Measurements from ENCODE around the gene NBEA.

GRCh38 chr13:35292329-35292728, 350.3 kb downstream of the NBEA start:
- TF ChIP-seq CTCF (IDR thresholded peaks at IDR 0.05) (no peak), POLR2A (IDR thresholded peaks at IDR 0.05; ENCODE audit: low read length) (no peak), PHF8 (IDR thresholded peaks at IDR 0.05; ENCODE audit: borderline replicate concordance, low read depth) (no peak), SMC3 (IDR thresholded peaks at IDR 0.05) (no peak), HDAC2 (IDR thresholded peaks at IDR 0.05) (no peak)

All from A549 (cell line).